Liver (tissue), 9 donors: ENCODE measurements around the gene MGME1. TPM values are rescaled to one million over a fixed set of nuclear protein-coding genes. Genes with fewer than 3 reads are reported as not detected.

Experiments
- DNase-seq: peaks from one replicate; pipeline ENCODE4 v3.0.0-alpha.2; 2017; ENCODE audit warnings: low spot score
- H3K27ac ChIP-seq, 2 donors: one replicate each; pipeline ENCODE4 v1.7.0; 2013; ENCODE audit warnings: inconsistent platforms in 2 of 2, low read length in 2 of 2, control low read depth in 1 of 2, low read depth in 1 of 2, mild to moderate bottlenecking in 1 of 2
- H3K27me3 ChIP-seq, 4 donors: one replicate each; pipeline versions ENCODE4 v1.6.1 to v1.7.0; 2013; ENCODE audit warnings: low read length in 3 of 4, inconsistent platforms in 1 of 4, mild to moderate bottlenecking in 1 of 4, moderate library complexity in 1 of 4; ENCODE audit not compliant: control insufficient read depth in 4 of 4, insufficient read depth in 4 of 4
- H3K36me3 ChIP-seq, 4 donors: one replicate each; pipeline versions ENCODE4 v1.6.1 to v1.7.0; 2013; ENCODE audit warnings: low read length in 3 of 4, mild to moderate bottlenecking in 3 of 4, low read depth in 1 of 4, moderate library complexity in 1 of 4; ENCODE audit not compliant: control insufficient read depth in 4 of 4, insufficient read depth in 3 of 4
- H3K4me1 ChIP-seq, 4 donors: one replicate each; pipeline versions ENCODE4 v1.6.1 to v1.7.0; 2013; ENCODE audit warnings: low read length in 3 of 4, mild to moderate bottlenecking in 3 of 4, moderate library complexity in 1 of 4; ENCODE audit not compliant: control insufficient read depth in 4 of 4, insufficient read depth in 4 of 4
- H3K4me3 ChIP-seq, 3 donors: one replicate each; pipeline versions ENCODE4 v1.6.1 to v1.7.0; 2013; ENCODE audit warnings: low read length in 3 of 3, control low read depth in 1 of 3, low read depth in 1 of 3, mild to moderate bottlenecking in 1 of 3
- H3K9ac ChIP-seq, 2 donors: one replicate each; pipeline ENCODE4 v1.7.0; 2013; ENCODE audit warnings: low read length in 2 of 2, mild to moderate bottlenecking in 2 of 2, moderate library complexity in 2 of 2, control low read depth in 1 of 2, low read depth in 1 of 2
- H3K9me3 ChIP-seq, 4 donors: one replicate each; pipeline versions ENCODE4 v1.6.1 to v1.7.0; 2013; ENCODE audit warnings: low read length in 3 of 4; ENCODE audit not compliant: control insufficient read depth in 4 of 4
- CTCF ChIP-seq: fragments of 150-350 bp; IDR thresholded peaks from 2 replicates; pipeline ENCODE4 v1.5.1; 2017; ENCODE audit warnings: improper control_type of control experiment, low read depth, low read length; ENCODE audit not compliant: missing input control
- EGR1 ChIP-seq, 2 donors: IDR thresholded peaks; 2 replicates each; pipeline ENCODE4 v1.6.1; 2016 to 2018; ENCODE audit warnings: antibody characterized with exemption in 2 of 2, low read depth in 2 of 2
- FOXA1 ChIP-seq: IDR thresholded peaks from 2 replicates; pipeline ENCODE4 v1.6.1; 2016; ENCODE audit warnings: antibody characterized with exemption
- FOXA2 ChIP-seq: IDR thresholded peaks from 2 replicates; pipeline ENCODE4 v1.6.1; 2016; ENCODE audit warnings: antibody characterized with exemption
- GABPA ChIP-seq, 2 donors: IDR thresholded peaks in 1 of 2; conservative IDR thresholded peaks in 1 of 2; 2 replicates each; pipeline ENCODE4 v1.6.1; 2016; ENCODE audit warnings: antibody characterized with exemption in 2 of 2, mild to moderate bottlenecking in 1 of 2, moderate library complexity in 1 of 2
- HNF4A ChIP-seq, 2 donors: conservative IDR thresholded peaks; 2 replicates each; pipeline ENCODE4 v1.6.1; 2016; ENCODE audit warnings: antibody characterized with exemption in 2 of 2, mild to moderate bottlenecking in 2 of 2
- HNF4G ChIP-seq: IDR thresholded peaks from 2 replicates; pipeline ENCODE4 v1.6.1; 2016; ENCODE audit warnings: antibody characterized with exemption
- JUND ChIP-seq, 2 donors: IDR thresholded peaks; 2 replicates each; pipeline ENCODE4 v1.6.1; 2016; ENCODE audit warnings: antibody characterized with exemption in 2 of 2
- MAX ChIP-seq: IDR thresholded peaks from 2 replicates; pipeline ENCODE4 v1.6.1; 2016; ENCODE audit warnings: antibody characterized with exemption
- NR2F2 ChIP-seq: IDR thresholded peaks from 2 replicates; pipeline ENCODE4 v1.6.1; 2016; ENCODE audit warnings: antibody characterized with exemption
- RAD21 ChIP-seq, 2 donors: IDR thresholded peaks; 2 replicates each; pipeline ENCODE4 v1.6.1; 2016; ENCODE audit warnings: antibody characterized with exemption in 2 of 2, mild to moderate bottlenecking in 2 of 2
- REST ChIP-seq: IDR thresholded peaks from 2 replicates; pipeline ENCODE4 v1.6.1; 2016; ENCODE audit warnings: antibody characterized with exemption, mild to moderate bottlenecking
- RXRA ChIP-seq, 2 donors: IDR thresholded peaks; 2 replicates each; pipeline ENCODE4 v1.6.1; 2017 to 2018; ENCODE audit warnings: antibody characterized with exemption in 2 of 2, mild to moderate bottlenecking in 1 of 2
- TAF1 ChIP-seq: conservative IDR thresholded peaks from 2 replicates; pipeline ENCODE4 v1.6.1; 2016; ENCODE audit warnings: antibody characterized with exemption, mild to moderate bottlenecking
- YY1 ChIP-seq: IDR thresholded peaks from 2 replicates; pipeline ENCODE4 v1.6.1; 2016; ENCODE audit warnings: antibody characterized with exemption, mild to moderate bottlenecking
- ZBTB33 ChIP-seq: IDR thresholded peaks from 2 replicates; pipeline ENCODE4 v1.6.1; 2016; ENCODE audit warnings: antibody characterized with exemption
- WGBS: extraction: QIAGEN DNeasy Blood & Tissue Kit; methylation state at CpG from one replicate; pipeline ENCODE4 v1.1.7; 2013; 5-methylcytosine and 5-hydroxymethylcytosine counted together
- polyA plus RNA-seq, 2 donors: library from polyadenylated mRNA; stranded (reverse) in 1 of 2; unstranded in 1 of 2; fragments of 200-250 nt in 1 of 2; fragments of >200 nt in 1 of 2; fragmentation: Nextera tagmentation in 1 of 2; extraction: Ambion mirVana in 1 of 2; gene quantifications; one replicate each; pipeline versions ENCODE4 v1.2.1 to v1.2.3, GENCODE V29; 2013 to 2015
- total RNA-seq, 2 donors: library from RNA; depleted of rRNA; stranded (reverse); fragments of >200 nt; gene quantifications; one replicate each; pipeline ENCODE4 v1.2.3, GENCODE V29; 2014
- donor health status: healthy.
- donor health status: healthy.
- donor health status: healthy.
- donor health status: healthy.
- donor health status: healthy.

Gene MGME1
- total and polyA plus RNA-seq, 4 donors: 4.2 to 26.8 (median 6.7) TPM

GRCh38 chr20:17955302-17955701 lies 13.5 kb upstream of the MGME1 start:
- no peak for DNase-seq
- Histone ChIP-seq H3K9ac (no peak overlapping the region), H3K36me3 (peaks cover 4 to 39% (median 26%) of the 10 kb centered on the region in 4 donors), H3K9me3 (no peaks in the 10 kb centered on the region), H3K4me1 (peaks cover under 1 to 26% (median 23%) of the 10 kb centered on the region in 4 donors), H3K27ac (no peak overlapping the region), H3K4me3 (no peak overlapping the region), H3K27me3 (no peaks in the 10 kb centered on the region)
- 64% methylated on average over 3 of the region's 3 CpGs for WGBS
- no peak for TF ChIP-seq FOXA2
- TF ChIP-seq RXRA (IDR thresholded peaks at IDR 0.05): no peak
- no peak for TF ChIP-seq NR2F2
- no peak for TF ChIP-seq REST
- TF ChIP-seq MAX: no peak
- TF ChIP-seq FOXA1: no peak
- no peak for TF ChIP-seq ZBTB33
- no peak for TF ChIP-seq HNF4A (conservative IDR thresholded peaks at IDR 0.05)
- TF ChIP-seq CTCF: no peak
- no peak for TF ChIP-seq JUND (IDR thresholded peaks at IDR 0.05)
- TF ChIP-seq EGR1 (IDR thresholded peaks at IDR 0.05; ENCODE audit: low read depth in 2 of 2): no peak
- no peak for TF ChIP-seq RAD21 (IDR thresholded peaks at IDR 0.05)
- no peak for TF ChIP-seq GABPA (IDR thresholded peaks at IDR 0.05 in 1 of 2, conservative IDR thresholded peaks at IDR 0.05 in 1 of 2)
- no peak for TF ChIP-seq HNF4G

GRCh38 chr20:17956099-17956685 lies 12.6 kb upstream of the MGME1 start:
- 79% methylated on average over 8 of the region's 8 CpGs for WGBS
- no peak overlapping the region for H3K4me3 ChIP-seq

More at GRCh38 chr20:17956099-17956685, 12.6 kb upstream of the MGME1 start:
- TF ChIP-seq TAF1: no peak
- no peak for TF ChIP-seq MAX
- no peak for TF ChIP-seq FOXA2
- TF ChIP-seq FOXA1: no peak
- TF ChIP-seq GABPA (IDR thresholded peaks at IDR 0.05 in 1 of 2, conservative IDR thresholded peaks at IDR 0.05 in 1 of 2): no peak
- no peak for TF ChIP-seq HNF4A (conservative IDR thresholded peaks at IDR 0.05)
- no peak for TF ChIP-seq EGR1 (IDR thresholded peaks at IDR 0.05; ENCODE audit: low read depth in 2 of 2)
- no peak for TF ChIP-seq YY1
- no peak for TF ChIP-seq RXRA (IDR thresholded peaks at IDR 0.05)
- DNase-seq: no peak
- no peaks in the 10 kb centered on the region for H3K9me3 ChIP-seq
- peaks cover 5 to 35% (median 31%) of the 10 kb centered on the region in 4 donors for H3K4me1 ChIP-seq
- peaks cover 1 to 30% (median 19%) of the 10 kb centered on the region in 4 donors for H3K36me3 ChIP-seq
- no peak overlapping the region for H3K27ac ChIP-seq
- peak overlapping the region in 1 of 2 donors; percentile 4 for H3K9ac ChIP-seq
- H3K27me3 ChIP-seq: no peaks in the 10 kb centered on the region
